Activated naive CD4-positive, alpha-beta T cell treated with anti-CD3 and anti-CD28 coated beads for 36 hours (primary cell): ENCODE data around the gene HLA-G. TPM values are rescaled to one million over a fixed set of nuclear protein-coding genes. Genes with fewer than 3 reads are reported as not detected.

Experiments
- total RNA-seq, 2 experiments: library from RNA; stranded (reverse); gene quantifications; one replicate each; pipeline ENCODE4 v1.2.3, GENCODE V29; 2021

Gene HLA-G
- total RNA-seq, 2 experiments from 2014 or later, result 0.22 TPM; not detected in 1

Other genes starting within 250 kb of the HLA-G start
- not detected for gene OR2H2, start 242.7 kb upstream of the HLA-G start, total RNA-seq
- 10 to 100 TPM in 1 of 2 experiments, 1 to 10 TPM in 1; 8.0 to 11.2 TPM for gene GABBR1, start 194.6 kb upstream of the HLA-G start, total RNA-seq
- gene MOG, start 170.7 kb upstream of the HLA-G start, total RNA-seq, result not detected
- not detected for gene ZFP57, start 146.7 kb upstream of the HLA-G start, total RNA-seq
- 100 to 1,000 TPM; 282 to 310 TPM for gene HLA-F, start 104.4 kb upstream of the HLA-G start, total RNA-seq
- 1,000 to 10,000 TPM; 1,509 to 1,515 TPM for gene HLA-A, start 114.7 kb downstream of the HLA-G start, total RNA-seq
- gene POLR1H, start 233.4 kb downstream of the HLA-G start, total RNA-seq, result 10 to 100 TPM; 74.6 to 77.8 TPM
- 10 to 100 TPM; 42.8 to 46.6 TPM for gene PPP1R11, start 239.4 kb downstream of the HLA-G start, total RNA-seq
- not detected for gene RNF39, start 247.9 kb downstream of the HLA-G start, total RNA-seq